ENCODE results near the gene ING2. TPM values are rescaled to one million over a fixed set of nuclear protein-coding genes. Genes with fewer than 3 reads are reported as not detected.

ING2 gene
- total and polyA plus RNA-seq, 11 donors, result 2.9 to 10.9 (median 5.4) TPM

- DNase-seq (no peak), ATAC-seq (no peak)
- no peaks in the 10 kb centered on the region for H3K27me3 ChIP-seq
- no peak overlapping the region for H3K27ac ChIP-seq
- TF ChIP-seq, protein P1, sequence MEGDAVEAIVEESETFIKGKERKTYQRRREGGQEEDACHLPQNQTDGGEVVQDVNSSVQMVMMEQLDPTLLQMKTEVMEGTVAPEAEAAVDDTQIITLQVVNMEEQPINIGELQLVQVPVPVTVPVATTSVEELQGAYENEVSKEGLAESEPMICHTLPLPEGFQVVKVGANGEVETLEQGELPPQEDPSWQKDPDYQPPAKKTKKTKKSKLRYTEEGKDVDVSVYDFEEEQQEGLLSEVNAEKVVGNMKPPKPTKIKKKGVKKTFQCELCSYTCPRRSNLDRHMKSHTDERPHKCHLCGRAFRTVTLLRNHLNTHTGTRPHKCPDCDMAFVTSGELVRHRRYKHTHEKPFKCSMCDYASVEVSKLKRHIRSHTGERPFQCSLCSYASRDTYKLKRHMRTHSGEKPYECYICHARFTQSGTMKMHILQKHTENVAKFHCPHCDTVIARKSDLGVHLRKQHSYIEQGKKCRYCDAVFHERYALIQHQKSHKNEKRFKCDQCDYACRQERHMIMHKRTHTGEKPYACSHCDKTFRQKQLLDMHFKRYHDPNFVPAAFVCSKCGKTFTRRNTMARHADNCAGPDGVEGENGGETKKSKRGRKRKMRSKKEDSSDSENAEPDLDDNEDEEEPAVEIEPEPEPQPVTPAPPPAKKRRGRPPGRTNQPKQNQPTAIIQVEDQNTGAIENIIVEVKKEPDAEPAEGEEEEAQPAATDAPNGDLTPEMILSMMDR (IDR thresholded peaks at IDR 0.05), result no peak
- TF ChIP-seq POLR2A (IDR thresholded peaks at IDR 0.05), result no peak
- H3K4me3 ChIP-seq, result no peak overlapping the region
- intact Hi-C loops (cut with DNase I), result no loop called here
- peaks cover 0 to 23% (median 5%) of the 10 kb centered on the region in 12 donors for H3K4me1 ChIP-seq
- 92 to 100% (median 97%) methylated on average over 2 to 3 of the region's 3 CpGs for WGBS, 4 donors
- no peaks in the 10 kb centered on the region for H3K36me3 ChIP-seq
- no peaks in the 10 kb centered on the region for H3K9me3 ChIP-seq
Observed at GRCh38 chr4:183467246-183467645, 37.6 kb upstream of the ING2 start.

- H3K36me3 ChIP-seq, result no peaks in the 10 kb centered on the region
- intact Hi-C loops (cut with DNase I), result no loop called here
- H3K4me1 ChIP-seq, result peaks cover 0 to 26% (median 5%) of the 10 kb centered on the region in 12 donors
- H3K27ac ChIP-seq, result no peak overlapping the region
- no peaks in the 10 kb centered on the region for H3K27me3 ChIP-seq
- no peak for ATAC-seq
- no peaks in the 10 kb centered on the region for H3K9me3 ChIP-seq
- 53 to 76% (median 75%) methylated on average over 7 of the region's 7 CpGs for WGBS, 4 donors
- TF ChIP-seq, protein P1 (IDR thresholded peaks at IDR 0.05), result no peak
- no peak for TF ChIP-seq POLR2A (IDR thresholded peaks at IDR 0.05)
- no peak for DNase-seq
- no peak overlapping the region for H3K4me3 ChIP-seq
Observed at GRCh38 chr4:183468210-183469095, 36.4 kb upstream of the ING2 start.

- Histone ChIP-seq H3K27me3 (no peaks in the 10 kb centered on the region), H3K36me3 (no peaks in the 10 kb centered on the region), H3K9me3 (no peaks in the 10 kb centered on the region), H3K4me3 (no peak overlapping the region), H3K27ac (peak overlapping the region in 1 of 12 donors; percentile 64), H3K4me1 (peaks cover 0 to 26% (median 5%) of the 10 kb centered on the region in 12 donors)
- ATAC-seq, result no peak
- TF ChIP-seq, protein P1 (IDR thresholded peaks at IDR 0.05), result no peak
- TF ChIP-seq POLR2A (IDR thresholded peaks at IDR 0.05), result no peak
- no peak for DNase-seq
- intact Hi-C loops (cut with DNase I), result no loop called here
- 81 to 88% (median 84%) methylated on average over 1 of the region's 1 CpG for WGBS, 4 donors
Observed at GRCh38 chr4:183469285-183469684, 35.6 kb upstream of the ING2 start.

GRCh38 chr4:183469936-183470335 is 34.9 kb upstream of the ING2 start:
- H3K27me3 ChIP-seq, result no peaks in the 10 kb centered on the region
- ATAC-seq (no peak), DNase-seq (no peak)
- intact Hi-C loops (cut with DNase I), result loop anchor here in 9 of 10 donors (5.0 to 10.0 kb wide), 7 partner anchors 132 to 697 kb away; partner anchors contain the start of genes RWDD4 (in 2 of the 9) and TRAPPC11 (in 2 of the 9)
- no peaks in the 10 kb centered on the region for H3K36me3 ChIP-seq
- H3K27ac ChIP-seq, result no peak overlapping the region
- peaks cover 0 to 26% (median 5%) of the 10 kb centered on the region in 12 donors for H3K4me1 ChIP-seq
- no peak for TF ChIP-seq POLR2A (IDR thresholded peaks at IDR 0.05)
- TF ChIP-seq, protein P1 (IDR thresholded peaks at IDR 0.05), result no peak
- WGBS, 4 donors, result 77 to 85% (median 79%) methylated on average over 2 of the region's 2 CpGs
- no peak overlapping the region for H3K4me3 ChIP-seq
- H3K9me3 ChIP-seq, result no peaks in the 10 kb centered on the region
